ENCODE data around the gene SLC29A3. TPM values are rescaled to one million over a fixed set of nuclear protein-coding genes. Genes with fewer than 3 reads are reported as not detected.

SLC29A3 gene
- total and polyA plus RNA-seq, 2 of the 8 experiments (the other 6 are each of a cell fraction or from before 2014, with no cell fraction given) = 14.0 to 24.6 TPM

DNA sequence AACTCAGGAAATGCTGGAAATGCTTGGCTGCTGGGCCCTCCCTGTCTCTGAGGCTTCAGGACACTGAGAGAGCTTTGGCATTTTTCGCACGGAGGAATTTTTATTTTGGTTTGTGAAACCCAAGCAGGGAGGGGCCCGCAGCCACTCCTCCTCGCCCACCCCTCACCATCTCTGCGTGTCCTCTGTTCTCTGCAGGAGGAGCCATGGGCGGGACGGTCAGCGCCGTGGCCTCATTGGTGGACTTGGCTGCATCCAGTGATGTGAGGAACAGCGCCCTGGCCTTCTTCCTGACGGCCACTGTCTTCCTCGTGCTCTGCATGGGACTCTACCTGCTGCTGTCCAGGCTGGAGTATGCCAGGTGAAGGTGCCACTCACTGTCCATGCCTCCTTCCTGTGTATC is 36.8 kb downstream of the SLC29A3 start (continued):
- TF ChIP-seq, protein P1, sequence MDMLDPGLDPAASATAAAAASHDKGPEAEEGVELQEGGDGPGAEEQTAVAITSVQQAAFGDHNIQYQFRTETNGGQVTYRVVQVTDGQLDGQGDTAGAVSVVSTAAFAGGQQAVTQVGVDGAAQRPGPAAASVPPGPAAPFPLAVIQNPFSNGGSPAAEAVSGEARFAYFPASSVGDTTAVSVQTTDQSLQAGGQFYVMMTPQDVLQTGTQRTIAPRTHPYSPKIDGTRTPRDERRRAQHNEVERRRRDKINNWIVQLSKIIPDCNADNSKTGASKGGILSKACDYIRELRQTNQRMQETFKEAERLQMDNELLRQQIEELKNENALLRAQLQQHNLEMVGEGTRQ (IDR thresholded peaks at IDR 0.05; ENCODE audit: low read length) = no peak
- no peak for TF ChIP-seq TEAD4 (IDR thresholded peaks at IDR 0.05; ENCODE audit: low read depth, low read length)

All from H1 (cell line).